Measurements from ENCODE around the gene GLDC.

GRCh38 chr9:6687180-6687579, 41.7 kb upstream of the GLDC start:
- TF ChIP-seq CTCF (conservative IDR thresholded peaks at IDR 0.05) (no peak), ZFX (IDR thresholded peaks at IDR 0.05) (no peak)
